Eye (tissue), 1 donor: ENCODE data around the gene TM4SF5.

Source experiments
- DNase-seq: peaks from one replicate; pipeline ENCODE4 v3.0.0-alpha.2; 2015

TM4SF5 gene, protein sequence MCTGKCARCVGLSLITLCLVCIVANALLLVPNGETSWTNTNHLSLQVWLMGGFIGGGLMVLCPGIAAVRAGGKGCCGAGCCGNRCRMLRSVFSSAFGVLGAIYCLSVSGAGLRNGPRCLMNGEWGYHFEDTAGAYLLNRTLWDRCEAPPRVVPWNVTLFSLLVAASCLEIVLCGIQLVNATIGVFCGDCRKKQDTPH

DNA sequence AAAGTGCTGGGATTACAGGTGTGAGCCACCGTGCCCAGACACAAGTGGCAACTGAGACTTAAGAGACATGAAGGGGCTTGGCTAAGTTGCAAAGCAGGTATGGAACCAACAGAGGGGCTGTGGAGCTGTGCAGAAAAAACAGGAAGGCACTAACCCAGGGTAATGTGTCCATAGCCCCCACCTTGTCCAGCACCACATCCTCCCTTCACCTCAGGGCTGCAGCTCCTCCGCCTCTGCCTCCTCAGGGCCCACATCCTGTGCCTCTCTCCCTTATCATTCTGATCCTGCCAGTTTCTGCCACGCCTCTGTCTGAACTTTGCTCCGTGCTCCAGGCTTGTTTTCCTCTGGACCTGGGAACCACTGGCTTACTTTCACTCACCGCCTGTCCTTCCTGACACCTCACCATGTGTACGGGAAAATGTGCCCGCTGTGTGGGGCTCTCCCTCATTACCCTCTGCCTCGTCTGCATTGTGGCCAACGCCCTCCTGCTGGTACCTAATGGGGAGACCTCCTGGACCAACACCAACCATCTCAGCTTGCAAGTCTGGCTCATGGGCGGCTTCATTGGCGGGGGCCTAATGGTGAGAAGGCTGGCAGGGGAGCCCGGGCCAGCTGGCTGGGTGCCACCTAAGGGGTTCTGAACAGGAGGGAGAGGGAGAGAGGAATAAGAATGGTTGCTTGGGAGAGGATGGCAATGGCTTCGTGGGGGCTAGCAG is at the start of gene TM4SF5:
TM4SF5 (plus strand) TSS at position 368 of the 716 bp plus-strand sequence; CDS start at position 405, 37 bp downstream.
- DNase-seq = no peak

DNA sequence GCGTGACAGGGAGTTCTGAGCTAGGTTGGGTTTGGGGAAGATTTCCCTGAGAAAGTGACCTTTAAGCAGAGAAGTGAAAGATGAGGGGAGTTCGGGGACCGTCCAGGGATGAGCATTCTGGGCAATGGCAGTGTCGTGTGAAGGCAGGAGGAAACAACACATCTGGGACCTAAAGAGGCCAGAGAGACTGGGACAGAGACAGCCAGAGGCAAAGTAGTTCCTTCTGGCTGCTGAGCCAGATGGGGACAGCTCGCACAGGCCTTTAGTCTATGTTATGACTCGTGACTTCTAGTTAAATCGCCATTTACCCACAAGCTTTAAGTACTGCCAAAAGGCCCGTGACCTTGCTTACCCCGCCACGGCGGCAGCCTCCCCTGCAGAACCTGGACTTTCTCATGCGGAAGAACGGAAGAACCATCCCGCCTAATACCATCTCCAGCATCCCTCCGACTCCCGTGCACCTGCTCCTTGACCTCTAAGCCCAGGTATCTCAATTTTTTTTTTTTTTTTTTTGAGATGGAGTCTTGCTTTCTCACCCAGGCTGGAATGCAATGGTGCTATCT is 48.9 kb upstream of the TM4SF5 start:
- DNase-seq = no peak

DNA sequence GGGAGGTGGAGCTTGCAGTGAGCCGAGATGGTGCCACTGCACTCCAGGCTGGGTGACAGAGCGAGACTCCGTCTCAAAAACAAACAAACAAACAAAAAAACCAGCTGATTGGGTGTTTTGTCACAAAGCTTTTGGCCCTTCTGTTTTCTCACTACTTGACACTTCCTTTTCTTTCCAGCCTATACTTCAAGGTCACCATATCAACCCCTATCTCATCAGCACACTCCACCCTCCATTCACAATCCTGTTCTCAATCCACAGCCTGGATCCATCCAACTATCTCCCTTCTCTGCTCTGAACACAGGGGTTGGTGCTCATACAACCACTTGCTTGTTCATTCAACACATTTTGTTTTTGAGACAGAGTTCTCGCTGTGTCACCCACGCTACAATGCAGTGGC is 47.0 kb upstream of the TM4SF5 start:
- DNase-seq = no peak

DNA sequence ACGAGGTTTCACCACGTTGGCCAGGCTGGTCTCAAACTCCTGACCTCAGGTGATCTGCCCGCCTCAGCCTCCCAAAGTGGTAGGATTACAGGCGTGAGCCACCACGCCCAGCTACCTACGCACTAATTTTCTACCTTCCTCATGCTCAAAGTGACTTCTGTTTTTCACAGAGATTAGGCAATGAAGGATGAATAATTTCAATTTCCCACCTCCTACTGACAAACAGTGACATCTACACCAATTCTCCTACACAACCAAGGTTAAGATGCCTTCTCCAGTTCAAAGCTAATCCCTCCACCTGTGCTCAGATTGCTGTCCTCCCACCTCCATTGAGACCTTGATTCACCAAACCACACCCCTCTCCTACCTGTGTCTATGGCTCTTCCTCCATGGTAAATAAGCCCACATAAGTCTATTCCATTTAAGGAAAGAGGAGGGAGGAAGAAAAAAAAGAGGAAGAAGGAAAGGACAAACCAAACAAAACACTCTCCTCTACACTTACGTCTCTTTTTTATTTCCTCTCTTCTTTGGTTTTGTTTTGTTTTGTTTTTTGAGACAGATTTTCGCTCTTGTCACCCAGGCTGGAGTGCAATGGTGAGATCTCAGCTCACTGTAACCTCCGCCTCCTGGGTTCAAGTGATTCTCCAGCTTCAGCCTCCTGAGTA is 45.9 kb upstream of the TM4SF5 start:
- no peak for DNase-seq

DNA sequence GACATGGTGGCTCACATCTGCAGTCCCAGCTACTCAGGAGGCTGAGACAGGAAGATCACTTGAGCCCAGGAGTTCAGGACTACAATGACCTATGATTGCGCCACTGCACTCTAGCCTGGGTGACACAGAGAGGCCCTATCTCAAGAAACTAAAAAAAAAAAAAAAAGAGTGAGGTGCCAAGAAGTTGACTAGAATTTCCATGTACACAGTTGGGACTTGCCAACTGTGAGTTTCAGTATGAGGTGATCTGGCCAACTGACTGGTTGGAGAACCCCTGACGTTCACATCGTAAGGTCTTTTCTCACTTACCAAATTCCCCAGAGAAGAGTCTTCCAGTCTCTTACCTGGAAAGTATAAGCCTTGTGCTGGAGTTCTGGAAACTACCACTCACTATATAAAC is 43.6 kb upstream of the TM4SF5 start:
- no peak for DNase-seq

DNA sequence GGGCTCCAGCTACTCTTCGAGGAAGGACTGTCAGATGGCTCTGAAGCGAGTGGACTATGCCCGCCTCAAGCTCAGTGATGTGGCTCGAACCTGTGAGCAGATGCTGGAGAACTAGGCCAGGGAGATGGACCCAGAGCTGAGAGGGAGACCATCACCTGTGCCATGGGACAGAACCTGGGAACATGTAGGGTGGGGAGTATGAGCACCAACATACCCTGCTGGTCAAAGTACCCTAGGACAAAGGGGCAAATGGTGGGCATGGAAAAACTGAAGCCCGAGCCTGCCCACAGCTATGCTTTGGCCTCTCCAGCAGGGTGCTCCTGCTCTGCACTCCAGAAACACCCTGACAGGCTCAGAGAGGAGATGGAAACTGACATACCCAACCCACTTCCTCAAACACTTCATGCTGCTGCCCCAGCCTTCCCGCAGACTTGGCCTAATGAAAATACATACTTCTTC is 38.6 kb upstream of the TM4SF5 start:
- DNase-seq = no peak

DNA sequence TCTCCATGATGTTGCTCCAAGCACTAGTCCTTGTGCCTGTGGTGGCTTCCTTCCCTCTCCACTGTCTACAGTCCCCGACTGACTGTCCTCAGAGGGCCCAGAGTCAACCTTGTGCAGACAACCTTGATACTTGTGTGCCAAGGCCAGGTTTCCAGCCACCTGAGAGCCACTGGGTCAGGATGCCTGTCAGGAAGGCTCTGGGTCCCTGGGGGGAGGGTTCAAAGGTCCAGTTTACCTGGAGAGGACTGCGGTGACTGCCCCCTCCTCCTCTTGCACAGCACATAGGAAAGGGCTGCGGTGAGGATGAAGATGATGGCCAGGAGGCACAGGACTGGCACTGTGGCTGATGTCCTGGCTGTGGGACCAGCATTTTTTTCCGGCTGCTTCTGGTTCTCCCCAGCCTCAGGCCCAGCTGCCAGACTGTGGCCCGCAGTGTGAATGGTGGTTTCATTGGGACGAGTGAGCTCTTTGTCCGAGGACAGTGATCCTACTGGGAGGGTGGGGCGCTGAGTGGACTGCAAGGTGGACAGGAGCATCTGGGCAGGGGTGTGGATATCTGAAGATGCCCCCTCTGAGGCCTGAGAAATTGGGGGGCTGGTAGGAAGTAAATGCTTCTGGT is 36.7 kb upstream of the TM4SF5 start:
- no peak for DNase-seq

DNA sequence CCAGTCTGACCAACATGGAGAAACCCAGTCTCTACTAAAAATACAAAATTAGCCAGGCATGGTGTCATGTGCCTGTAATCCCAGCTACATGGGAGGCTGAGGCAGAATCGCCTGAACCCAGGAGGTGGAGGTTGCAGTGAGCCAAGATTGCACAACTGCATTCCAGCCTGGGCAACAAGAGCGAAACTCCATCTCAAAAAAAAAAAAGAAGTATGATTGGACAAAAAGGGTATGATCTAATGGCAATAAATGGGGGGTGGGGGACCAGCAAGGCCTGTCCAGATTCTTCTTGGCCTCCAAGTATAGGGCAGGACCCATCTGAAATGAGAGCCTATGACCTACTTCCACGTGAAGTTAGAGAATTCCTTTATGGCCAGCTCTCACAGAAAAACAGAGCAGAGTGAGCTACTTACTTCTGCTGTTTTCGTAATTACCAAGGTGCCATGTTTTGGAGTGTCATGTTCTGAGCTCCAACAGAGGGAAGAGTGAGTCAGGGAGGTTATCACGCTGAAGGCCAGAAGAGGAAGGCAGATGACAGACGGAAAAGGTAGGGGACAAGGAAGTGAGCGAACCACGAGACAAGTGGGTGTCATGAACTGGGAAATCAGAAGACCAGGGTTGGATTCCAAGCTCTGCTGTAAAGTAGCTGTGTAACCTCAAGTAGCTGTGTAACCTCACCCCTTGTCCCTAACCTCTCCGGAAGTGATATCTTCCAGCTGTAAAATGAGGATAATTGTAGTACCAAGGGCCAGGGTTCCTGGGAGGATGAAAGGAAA is 35.6 kb upstream of the TM4SF5 start:
- DNase-seq = no peak

DNA sequence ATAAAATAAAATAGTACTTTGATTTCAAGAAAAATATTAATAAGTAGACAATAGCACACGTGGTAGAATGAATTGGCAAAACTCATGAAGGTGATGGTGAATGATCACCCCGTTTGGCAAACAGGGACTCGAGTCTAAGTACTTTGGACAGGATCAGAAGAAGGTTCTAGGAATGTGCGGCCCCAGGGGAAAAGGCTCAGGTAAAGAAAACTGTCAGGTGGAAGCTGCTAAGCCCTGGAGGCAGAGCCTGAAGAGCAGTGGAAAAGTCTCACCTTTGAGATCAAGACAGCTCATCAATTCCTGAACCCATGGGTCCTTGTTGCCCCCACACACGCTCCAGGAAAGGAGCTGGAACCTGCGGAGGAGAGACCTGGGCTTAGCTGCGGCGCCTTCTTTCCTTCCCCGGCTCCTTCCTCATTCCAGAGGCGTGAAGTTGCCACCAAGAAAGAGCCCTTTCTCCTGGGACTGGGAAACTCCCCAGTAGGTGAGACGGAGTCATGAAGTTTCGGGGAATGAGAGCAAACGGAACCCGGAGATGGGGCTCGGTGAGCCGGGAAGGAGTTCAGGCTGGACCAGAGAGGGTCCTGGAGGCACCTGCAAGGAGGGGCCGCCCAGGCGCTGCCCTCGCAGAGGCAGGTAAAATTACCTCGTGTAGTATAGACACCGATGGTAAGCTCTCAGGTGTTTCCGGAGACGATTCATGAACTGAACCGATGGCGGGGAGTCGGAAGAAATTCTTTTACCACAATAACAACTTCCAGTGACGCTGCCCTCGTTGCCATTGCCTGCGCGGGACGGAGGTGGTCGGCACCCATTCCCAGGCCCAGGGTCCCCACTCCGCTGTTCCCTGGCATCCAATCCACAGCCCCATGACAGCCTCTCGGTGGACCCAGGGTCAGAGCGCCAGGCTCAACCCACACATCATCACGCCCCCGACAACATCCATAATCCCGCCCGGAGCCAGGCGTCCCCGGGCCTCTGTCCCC is 33.3 kb upstream of the TM4SF5 start:
- peak; percentile 42 for DNase-seq

DNA sequence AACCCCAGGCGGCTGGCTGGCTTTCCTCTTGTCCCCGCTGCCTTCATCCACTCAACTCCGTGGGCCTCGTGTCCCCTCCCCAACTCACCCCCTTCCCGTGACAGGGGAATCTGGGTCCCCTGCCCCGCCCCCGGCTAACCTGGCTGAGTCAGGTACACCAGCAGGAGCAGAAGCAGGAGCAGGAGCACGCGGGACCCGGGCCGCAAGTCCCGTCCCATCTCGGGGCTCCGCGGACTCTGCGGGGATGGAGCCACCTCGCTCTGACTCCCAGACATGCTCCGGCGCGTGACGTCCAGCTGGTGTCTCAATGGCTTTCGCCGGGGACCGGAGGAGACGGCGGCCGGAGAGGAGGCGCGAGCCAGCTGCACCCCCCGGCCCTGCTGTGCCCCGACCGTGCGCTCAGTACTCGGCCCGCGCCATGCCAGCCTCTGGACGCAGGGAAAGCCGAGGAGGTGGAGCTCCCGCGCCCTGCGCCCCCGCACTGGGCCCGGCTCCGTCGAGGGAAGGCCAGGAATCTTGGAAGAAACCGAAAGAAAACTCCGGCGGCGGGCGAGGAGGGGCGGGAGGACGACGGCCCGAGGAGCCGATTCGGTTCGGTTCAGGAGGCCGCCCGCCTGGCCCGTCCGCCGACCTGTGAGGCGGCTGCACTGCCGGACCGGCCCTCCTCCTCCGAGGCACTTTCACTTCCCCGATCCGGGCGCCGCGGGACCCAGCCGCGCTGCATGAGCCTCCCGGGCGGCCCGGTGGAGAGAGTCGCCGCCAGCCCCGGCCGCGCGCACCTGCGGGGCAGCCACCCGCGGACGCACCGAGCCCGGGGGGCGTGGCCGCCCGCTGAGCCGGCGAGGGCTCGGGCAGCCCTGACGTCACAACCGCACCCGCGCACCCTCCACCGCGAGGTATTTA is 32.3 kb upstream of the TM4SF5 start, which contains the start of the genes CXCL16 and ZMYND15:
CXCL16 (minus strand) TSS at position 807 of the 903 bp plus-strand sequence; CDS start at position 218, 589 bp downstream.
ZMYND15 (plus strand) TSS at position 712 of the 903 bp plus-strand sequence. CDS start 716 bp downstream, outside the sequence.
- peak; percentile 73 for DNase-seq

DNA sequence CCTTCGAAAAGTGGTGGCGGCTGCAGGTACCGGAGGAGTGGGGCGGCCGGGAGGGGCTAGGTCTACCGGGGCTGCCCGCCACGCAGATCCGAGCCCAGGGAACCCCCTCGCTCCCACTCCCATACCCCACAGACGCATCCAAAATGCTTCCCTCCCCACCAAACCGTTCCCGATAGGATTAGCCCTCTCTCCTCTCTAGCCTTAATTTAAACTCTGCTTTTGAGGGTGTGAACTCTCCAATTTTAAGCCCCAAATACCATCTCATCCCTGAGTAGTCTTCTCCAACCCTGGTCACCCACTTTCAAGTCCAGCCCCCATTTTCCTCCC is 31.7 kb upstream of the TM4SF5 start:
- no peak for DNase-seq

DNA sequence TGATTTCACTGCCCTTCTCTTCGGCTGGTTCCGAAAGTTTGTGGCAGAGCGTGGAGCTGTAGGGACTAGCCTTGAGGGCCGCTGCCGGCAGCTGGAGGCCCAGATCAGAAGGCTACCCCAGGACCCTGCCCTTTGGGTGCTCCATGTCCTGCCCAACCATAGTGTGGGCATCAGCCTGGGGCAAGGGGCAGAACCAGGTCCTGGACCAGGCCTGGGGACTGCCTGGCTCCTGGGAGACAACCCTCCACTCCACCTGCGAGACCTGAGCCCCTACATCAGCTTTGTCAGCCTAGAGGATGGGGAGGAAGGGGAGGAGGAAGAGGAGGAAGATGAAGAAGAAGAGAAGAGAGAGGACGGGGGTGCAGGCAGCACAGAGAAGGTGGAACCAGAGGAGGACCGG is 31.1 kb upstream of the TM4SF5 start:
- no peak for DNase-seq

DNA sequence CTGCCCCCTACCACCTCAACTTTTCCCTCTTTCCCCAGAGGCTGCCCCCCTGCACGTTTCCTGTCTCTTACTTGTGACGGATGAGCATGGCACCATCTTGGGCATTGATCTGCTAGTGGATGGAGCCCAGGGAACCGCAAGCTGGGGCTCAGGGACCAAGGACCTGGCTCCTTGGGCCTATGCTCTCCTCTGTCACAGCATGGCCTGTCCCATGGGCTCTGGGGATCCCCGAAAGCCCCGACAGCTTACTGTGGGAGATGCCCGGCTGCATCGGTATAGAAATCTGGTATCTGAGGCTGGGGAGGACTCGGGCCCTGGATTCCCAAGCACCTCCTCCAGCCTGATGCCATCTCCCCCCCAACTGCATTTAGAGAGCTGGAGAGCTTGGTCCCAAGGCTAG is 30.1 kb upstream of the TM4SF5 start:
- DNase-seq = no peak

DNA sequence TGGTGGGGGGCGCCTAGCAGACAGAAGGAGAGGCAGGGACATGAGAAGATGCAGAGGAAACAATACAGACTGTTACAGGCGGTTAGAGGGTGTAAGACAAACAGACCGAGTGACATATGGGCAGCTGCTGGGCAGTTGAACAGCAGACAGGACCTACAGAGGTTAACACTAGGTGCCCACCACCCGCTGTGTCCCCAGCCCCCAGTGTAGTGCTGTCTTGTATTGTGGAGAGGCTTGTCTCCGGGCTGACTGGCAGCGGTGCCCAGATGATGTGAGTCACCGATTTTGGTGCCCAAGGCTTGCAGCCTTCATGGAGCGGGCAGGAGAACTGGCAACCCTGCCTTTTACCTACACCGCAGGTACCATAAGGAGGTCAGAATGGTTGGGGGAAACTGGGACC is 29.6 kb upstream of the TM4SF5 start:
- no peak for DNase-seq

DNA sequence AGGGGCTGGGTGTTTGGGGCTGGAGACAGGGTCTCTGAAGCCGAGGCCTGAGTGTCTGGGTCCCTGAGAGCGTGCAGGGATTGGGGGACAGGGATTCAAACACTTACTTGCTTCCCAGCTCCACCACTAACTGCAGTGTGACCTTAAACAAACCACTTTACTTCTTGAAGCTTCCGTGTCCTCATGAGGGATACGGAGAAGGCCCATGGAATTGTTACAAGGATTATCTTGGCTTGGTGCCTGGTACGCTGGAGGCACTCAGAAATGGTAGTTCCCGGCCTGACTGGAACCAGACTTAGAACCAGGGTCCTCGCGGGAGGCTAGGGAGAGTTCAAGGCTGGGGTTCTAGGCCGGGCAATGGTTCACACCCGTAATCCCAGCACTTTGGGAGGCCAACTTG is 29.1 kb upstream of the TM4SF5 start:
- DNase-seq = no peak

DNA sequence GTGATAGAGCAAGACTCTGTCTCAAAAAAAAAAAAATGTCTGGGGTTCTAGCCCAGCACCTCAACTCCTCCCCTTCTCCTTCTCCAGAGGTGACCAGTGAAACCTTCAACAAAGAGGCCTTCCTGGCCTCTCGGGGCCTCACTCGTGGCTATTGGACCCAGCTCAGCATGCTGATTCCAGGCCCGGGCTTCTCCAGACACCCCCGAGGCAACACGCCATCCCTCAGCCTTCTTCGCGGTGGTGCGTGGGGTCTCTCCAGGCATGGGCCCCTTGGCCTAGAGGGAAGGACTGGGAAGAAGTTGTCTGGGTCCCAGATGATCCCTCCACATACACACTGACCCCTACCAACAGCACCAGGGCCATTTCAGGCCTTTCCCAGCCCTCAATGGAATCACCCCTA is 28.5 kb upstream of the TM4SF5 start:
- DNase-seq = no peak

DNA sequence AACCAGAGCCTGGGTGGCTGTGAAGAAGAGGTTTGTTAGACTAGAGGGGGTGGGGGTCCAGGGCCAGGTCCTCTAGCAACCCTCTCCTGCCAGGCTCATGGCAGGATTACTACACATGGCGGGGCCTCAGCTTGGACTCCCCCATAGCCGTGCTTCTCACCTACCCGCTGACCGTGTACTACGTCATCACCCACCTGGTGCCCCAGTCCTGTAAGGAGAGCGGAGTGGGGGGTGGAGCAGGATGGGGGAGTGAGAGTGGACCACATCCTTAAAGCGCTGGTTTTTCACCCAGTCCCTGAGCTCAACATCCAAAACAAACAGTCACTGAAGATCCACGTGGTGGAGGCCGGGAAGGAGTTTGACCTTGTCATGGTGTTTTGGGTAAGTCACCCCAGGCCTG is 27.8 kb upstream of the TM4SF5 start:
- DNase-seq = no peak

DNA sequence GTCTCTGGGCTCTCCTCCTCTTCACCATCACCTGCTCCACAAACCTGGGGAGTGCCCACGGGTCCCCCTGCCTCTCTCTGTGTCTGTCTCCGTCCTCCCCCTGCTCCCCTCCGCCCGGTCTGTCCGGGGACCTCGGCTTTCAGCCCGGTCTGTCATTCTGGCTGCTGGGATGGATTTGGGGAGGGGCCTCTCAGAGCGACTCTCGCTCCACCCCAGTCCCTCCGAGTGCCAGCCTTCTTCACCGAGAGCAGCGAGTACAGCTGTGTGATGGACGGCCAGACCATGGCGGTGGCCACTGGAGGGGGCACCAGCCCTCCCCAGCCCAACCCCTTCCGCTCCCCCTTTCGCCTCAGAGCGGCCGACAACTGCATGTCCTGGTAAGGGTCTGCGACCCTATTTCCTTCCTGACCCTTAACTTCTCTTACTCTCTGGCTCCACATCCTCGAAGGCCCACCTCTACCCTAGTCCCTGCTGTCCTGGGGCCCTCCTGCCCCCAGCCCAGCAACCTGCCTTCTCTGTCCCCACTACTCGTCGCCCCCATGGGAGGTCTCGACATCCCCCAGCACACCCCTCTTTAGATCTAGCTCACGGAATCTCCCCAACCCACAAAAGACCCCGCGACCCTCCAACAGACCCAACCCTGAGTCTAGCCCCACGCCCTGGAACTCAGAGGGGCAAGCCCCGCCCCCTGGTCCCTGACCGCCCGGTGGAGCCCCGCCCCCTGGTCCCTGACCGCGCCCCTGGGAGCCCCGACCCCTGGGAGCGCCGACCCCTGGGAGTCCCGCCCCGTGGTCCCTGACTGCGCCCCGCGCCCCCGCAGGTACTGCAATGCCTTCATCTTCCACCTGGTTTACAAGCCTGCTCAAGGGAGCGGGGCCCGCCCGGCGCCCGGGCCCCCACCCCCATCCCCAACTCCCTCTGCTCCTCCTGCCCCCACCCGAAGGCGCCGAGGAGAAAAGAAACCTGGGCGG is 26.4 kb upstream of the TM4SF5 start:
- DNase-seq = peak; percentile 14

DNA sequence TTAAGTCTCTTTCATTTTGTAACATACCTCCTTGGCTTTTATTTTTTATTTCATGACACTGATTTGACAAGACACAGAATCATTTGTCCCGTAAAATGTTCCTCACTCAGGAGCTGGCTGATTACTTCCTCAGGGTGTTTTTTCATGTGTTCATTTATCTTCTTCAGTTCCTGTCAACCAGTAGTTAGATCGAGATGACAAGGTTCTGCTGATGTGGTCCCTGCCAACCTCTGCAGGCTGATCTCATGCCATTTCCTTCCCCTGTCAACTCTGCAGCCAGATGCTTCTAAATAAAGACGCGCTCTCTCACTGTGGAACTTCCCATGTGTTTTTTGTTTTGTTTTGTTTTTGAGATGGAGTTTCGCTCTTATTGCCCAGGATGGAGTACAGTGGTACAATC is 23.8 kb upstream of the TM4SF5 start:
- peak; percentile 7 for DNase-seq
